ENCODE data around the gene PCDHB9.
"Not testable (repeated sequence)": the region's sequence is repeated elsewhere in the genome, so short reads cannot be mapped to it uniquely, and the experiment has no call there.

PCDHB9 gene

GRCh38 chr5:141186897-141187512 is at the start of gene PCDHB9:
Gene PCDHB9 (plus strand): TSS chr5:141187161. CDS start chr5:141187319, 158 bp downstream.
- DNase-seq (ENCODE audit: low read depth in 2 of 2) = no peak

- not testable (repeated sequence) for DNase-seq (ENCODE audit: low read depth in 2 of 2)
Observed at GRCh38 chr5:141137346-141137745, 49.6 kb upstream of the PCDHB9 start.

- DNase-seq (ENCODE audit: low read depth in 2 of 2) = no peak
Observed at GRCh38 chr5:141149812-141150211, 37.1 kb upstream of the PCDHB9 start, which contains the start of gene PCDHB6. Gene PCDHB6 (plus strand): TSS chr5:141150057. CDS start chr5:141150258, 201 bp downstream.

GRCh38 chr5:141150224-141150992 is 36.6 kb upstream of the PCDHB9 start:
- no peak for DNase-seq (ENCODE audit: low read depth in 2 of 2)

- no peak for DNase-seq (ENCODE audit: low read depth in 2 of 2)
Observed at GRCh38 chr5:141150993-141151325, 36.0 kb upstream of the PCDHB9 start.

- not testable (repeated sequence) for DNase-seq (ENCODE audit: low read depth in 2 of 2)
Observed at GRCh38 chr5:141151632-141152031, 35.3 kb upstream of the PCDHB9 start.

- not testable (repeated sequence) for DNase-seq (ENCODE audit: low read depth in 2 of 2)
Observed at GRCh38 chr5:141152096-141152495, 34.9 kb upstream of the PCDHB9 start.

- DNase-seq (ENCODE audit: low read depth in 2 of 2) = no peak
Observed at GRCh38 chr5:141155540-141156374, 31.2 kb upstream of the PCDHB9 start.

GRCh38 chr5:141157356-141157755 is 29.6 kb upstream of the PCDHB9 start:
- not testable (repeated sequence) for DNase-seq (ENCODE audit: low read depth in 2 of 2)

GRCh38 chr5:141157901-141158300 is 29.1 kb upstream of the PCDHB9 start:
- not testable (repeated sequence) for DNase-seq (ENCODE audit: low read depth in 2 of 2)

GRCh38 chr5:141172381-141173204 is 14.4 kb upstream of the PCDHB9 start, which contains the start of gene PCDHB7:
Gene PCDHB7 (plus strand): TSS chr5:141172644. CDS start chr5:141172836, 192 bp downstream.
- no peak for DNase-seq (ENCODE audit: low read depth in 2 of 2)

- not testable (repeated sequence) for DNase-seq (ENCODE audit: low read depth in 2 of 2)
Observed at GRCh38 chr5:141174291-141175104, 12.5 kb upstream of the PCDHB9 start.

- DNase-seq (ENCODE audit: low read depth in 2 of 2) = no peak
Observed at GRCh38 chr5:141175933-141176332, 11.0 kb upstream of the PCDHB9 start.

- not testable (repeated sequence) for DNase-seq (ENCODE audit: low read depth in 2 of 2)
Observed at GRCh38 chr5:141177577-141178191, 9.3 kb upstream of the PCDHB9 start, which contains the start of gene PCDHB8. Gene PCDHB8 (plus strand): TSS chr5:141177790. CDS start chr5:141178035, 245 bp downstream.

- not testable (repeated sequence) for DNase-seq (ENCODE audit: low read depth in 2 of 2)
Observed at GRCh38 chr5:141179371-141179770, 7.6 kb upstream of the PCDHB9 start.

GRCh38 chr5:141179876-141180275 is 7.1 kb upstream of the PCDHB9 start:
- not testable (repeated sequence) for DNase-seq (ENCODE audit: low read depth in 2 of 2)

- DNase-seq (ENCODE audit: low read depth in 2 of 2) = no peak
Observed at GRCh38 chr5:141180313-141180712, 6.6 kb upstream of the PCDHB9 start.

- DNase-seq (ENCODE audit: low read depth in 2 of 2) = no peak
Observed at GRCh38 chr5:141182248-141182647, 4.7 kb upstream of the PCDHB9 start, which contains the start of gene PCDHB16. Gene PCDHB16 (plus strand): TSS chr5:141182387. CDS start chr5:141182560, 173 bp downstream.

GRCh38 chr5:141184117-141184855 is 2.7 kb upstream of the PCDHB9 start:
- not testable (repeated sequence) for DNase-seq (ENCODE audit: low read depth in 2 of 2)

Data from stimulated activated CD8-positive, alpha-beta memory T cell treated with anti-CD3 and anti-CD28 coated beads, Interleukin-7, amount 100 ng/mL, for 4 hours (primary cell).